Spleen (tissue), 7 donors: Measurements from ENCODE around the gene MOGAT2.

Experiments
- CTCF ChIP-seq, 11 experiments: fragments of 200-600 bp in 7 of 11; fragments of 450-650 bp in 4 of 11; sonication (generic) in 4 of 11; IDR thresholded peaks in 8 of 11; conservative IDR thresholded peaks in 3 of 11; 1 replicate in 7 of 11; 2 replicates in 4 of 11; pipeline versions ENCODE4 v1.4.0 to v1.8.0; 2016 to 2021; ENCODE audit warnings: antibody characterized with exemption in 11 of 11, inconsistent platforms in 4 of 11, mild to moderate bottlenecking in 1 of 11
- POLR2A ChIP-seq, 3 donors: fragments of 450-650 bp; IDR thresholded peaks; one replicate each; pipeline ENCODE4 v1.5.1; 2017; ENCODE audit warnings: antibody characterized with exemption in 3 of 3, mild to moderate bottlenecking in 1 of 3
- POLR2AphosphoS5 ChIP-seq, 3 donors: sonication (generic); formaldehyde crosslinking; IDR thresholded peaks; one replicate each; pipeline ENCODE4 v1.5.1; 2017; ENCODE audit warnings: antibody characterized with exemption in 3 of 3
- donor health status: DM: no; HTN: no; CAD: no; lungs with moderate emphysema.
- donor health status: DM: no; HTN: no; CAD: no.
- donor health status: DM: no; HTN: no; CAD: no.

GRCh38 chr11:75705541-75705940 is 12.1 kb upstream of the MOGAT2 start:
- no peak for TF ChIP-seq CTCF (IDR thresholded peaks at IDR 0.05 in 8 of 11, conservative IDR thresholded peaks at IDR 0.05 in 3 of 11)
- no peak for TF ChIP-seq POLR2AphosphoS5 (IDR thresholded peaks at IDR 0.05)
- no peak for TF ChIP-seq POLR2A (IDR thresholded peaks at IDR 0.05)
